Motor neuron (in vitro differentiated cells): ENCODE data around the gene ADGRE3. TPM values are rescaled to one million over a fixed set of nuclear protein-coding genes. Genes with fewer than 3 reads are reported as not detected.
"Not testable (repeated sequence)": the region's sequence is repeated elsewhere in the genome, so short reads cannot be mapped to it uniquely, and the experiment has no call there.

ENCODE experiments used
- ATAC-seq, 8 experiments: fragments of 200-7000 bp; cut with Tn5 transposase; replicated peaks in 6 of 8; 2 replicates each; pipeline ENCODE4 v1.8.0; 2021; ENCODE audit warnings: mild to moderate bottlenecking in 8 of 8, moderate library complexity in 8 of 8
- H3K27ac ChIP-seq, 2 donors: fragments of 250-450 bp; sonication (Bioruptor Pico); 2 replicates each; pipeline ENCODE4 v1.9.0; 2021; ENCODE audit warnings: antibody characterized with exemption in 2 of 2, mild to moderate bottlenecking in 2 of 2, moderate library complexity in 1 of 2
- H3K4me1 ChIP-seq, 2 donors: fragments of 250-450 bp; sonication (Bioruptor Pico); replicated peaks in 1 of 2; 2 replicates each; pipeline ENCODE4 v1.6.1; 2021; ENCODE audit warnings: antibody characterized with exemption in 2 of 2, mild to moderate bottlenecking in 2 of 2, moderate library complexity in 1 of 2
- H3K4me3 ChIP-seq, 5 donors: fragments of 250-450 bp; sonication (Bioruptor Pico); 2 replicates each; pipeline ENCODE4 v1.9.0; 2021; ENCODE audit warnings: antibody characterized with exemption in 5 of 5, mild to moderate bottlenecking in 5 of 5, moderate library complexity in 4 of 5
- WGBS, 10 experiments: fragments of 450-650 bp; shearing (Covaris generic); methylation state at CpG; one replicate each; pipeline ENCODE4 v1.0.0; 2022; 5-methylcytosine and 5-hydroxymethylcytosine counted together
- in situ Hi-C, 9 experiments: fragments of 400-800 bp; cut with MboI; loops; one replicate each; pipeline ENCODE4 v1.15.0; 2021; ENCODE audit warnings: low sequenced_read_pairs in 9 of 9, low pct_unique_long_range_greater_than_20kb in 2 of 9; ENCODE audit not compliant: unreplicated experiment in 9 of 9
- total RNA-seq, 8 experiments: library from RNA; unstranded; fragments of 300-600 nt; gene quantifications; 2 replicates each; pipeline versions ENCODE4 v1.2.3 to v1.2.4, GENCODE V29; 2022

ADGRE3 gene
- total RNA-seq, 8 experiments from 2014 or later: 0.13 TPM; not detected in 7

DNA sequence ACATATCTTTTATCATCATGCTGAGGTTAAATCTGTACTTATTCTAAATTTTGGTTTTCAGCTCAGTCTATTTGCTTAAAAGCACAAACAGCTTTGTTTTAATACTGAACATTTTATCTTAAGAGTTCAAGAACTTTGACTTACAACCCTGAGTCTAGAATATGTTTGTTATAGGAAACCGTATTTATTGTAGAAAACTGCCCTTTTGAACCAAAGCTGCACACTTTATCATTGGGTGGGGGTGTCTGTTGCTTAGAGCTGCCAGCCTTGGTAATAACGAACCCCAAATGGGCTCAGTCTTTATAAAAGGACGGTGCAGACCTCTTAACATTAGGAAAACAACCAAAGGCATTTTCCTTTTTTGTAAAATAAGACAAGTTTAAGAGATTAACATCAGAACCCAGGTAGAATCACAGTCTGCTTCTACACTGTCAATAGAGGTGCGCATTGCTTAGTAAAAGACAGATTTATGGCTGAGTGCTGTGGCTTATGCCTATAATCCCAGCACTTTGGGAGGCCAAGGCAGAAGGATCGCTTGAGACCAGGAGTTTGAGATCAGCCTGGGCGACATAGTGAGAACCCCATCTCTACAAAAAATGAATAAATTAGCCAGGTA, 14.7 kb downstream of the ADGRE3 start:
- no peak overlapping the region for H3K27ac ChIP-seq
- in situ Hi-C loops: no loop called here
- H3K4me3 ChIP-seq: no peak overlapping the region
- WGBS, 10 experiments: 4 to 76% (median 49%) methylated on average over 1 to 6 of the region's 6 CpGs
- H3K4me1 ChIP-seq: no peaks in the 10 kb centered on the region
- no peak for ATAC-seq

- Histone ChIP-seq H3K4me1 (no peaks in the 10 kb centered on the region), H3K4me3 (no peak overlapping the region), H3K27ac (no peak overlapping the region)
- WGBS, 10 experiments: 15 to 100% (median 63%) methylated on average over 1 to 9 of the region's 11 CpGs; no CpG with 5 or more reads in 2 of the 10 experiments
- ATAC-seq: no peak
- in situ Hi-C loops: no loop called here
Observed at GRCh38 chr19:14655726-14656125, 18.9 kb downstream of the ADGRE3 start.

DNA sequence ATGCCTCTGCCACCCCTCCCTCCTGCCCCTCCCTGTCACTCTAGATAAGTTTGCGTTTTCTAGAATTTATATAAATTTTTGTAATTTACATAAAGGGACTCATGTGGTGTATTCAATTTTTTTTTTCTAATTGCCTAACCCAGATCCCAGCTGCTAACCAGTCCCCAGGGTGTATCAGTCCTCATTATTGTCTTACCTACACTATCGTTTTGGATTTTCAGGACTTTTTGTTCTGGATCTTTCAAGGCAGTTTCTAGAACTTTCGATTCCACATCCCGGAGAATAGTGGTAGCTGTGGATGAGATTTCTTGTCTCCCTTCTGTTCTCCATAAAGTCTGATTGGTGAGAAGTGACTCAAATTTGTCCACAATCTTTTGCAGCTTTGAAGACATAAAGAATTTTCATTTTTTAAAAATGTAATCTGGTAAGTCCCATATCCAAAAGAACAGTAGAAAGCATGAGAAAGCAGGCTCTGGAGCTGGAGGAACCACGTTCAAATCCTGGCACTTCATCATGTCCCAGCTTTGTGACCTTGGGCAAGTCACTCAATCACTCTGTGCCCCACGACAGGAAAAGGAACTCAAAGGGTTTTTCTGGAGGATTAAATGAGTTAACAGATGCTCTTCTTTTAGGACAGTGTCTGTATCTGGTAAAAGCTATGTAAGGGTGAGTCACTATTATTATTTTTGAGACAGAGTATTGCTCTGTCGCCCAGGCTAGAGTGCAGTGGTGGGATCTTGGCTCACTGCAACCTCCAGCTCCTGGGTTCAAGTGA, 19.7 kb downstream of the ADGRE3 start:
- Histone ChIP-seq H3K27ac (no peak overlapping the region), H3K4me1 (no peaks in the 10 kb centered on the region), H3K4me3 (no peak overlapping the region)
- in situ Hi-C loops: no loop called here
- WGBS, 10 experiments: 0 to 85% (median 30%) methylated on average over 2 to 7 of the region's 7 CpGs; no CpG with 5 or more reads in 1 of the 10 experiments
- ATAC-seq: no peak

GRCh38 chr19:14650161-14650560, 24.5 kb downstream of the ADGRE3 start:
- Histone ChIP-seq H3K27ac (no peak overlapping the region), H3K4me1 (no peaks in the 10 kb centered on the region), H3K4me3 (no peak overlapping the region)
- in situ Hi-C loops: no loop called here
- WGBS, 10 experiments: 0 to 54% (median 39%) methylated on average over 1 to 2 of the region's 2 CpGs
- ATAC-seq: no peak

DNA sequence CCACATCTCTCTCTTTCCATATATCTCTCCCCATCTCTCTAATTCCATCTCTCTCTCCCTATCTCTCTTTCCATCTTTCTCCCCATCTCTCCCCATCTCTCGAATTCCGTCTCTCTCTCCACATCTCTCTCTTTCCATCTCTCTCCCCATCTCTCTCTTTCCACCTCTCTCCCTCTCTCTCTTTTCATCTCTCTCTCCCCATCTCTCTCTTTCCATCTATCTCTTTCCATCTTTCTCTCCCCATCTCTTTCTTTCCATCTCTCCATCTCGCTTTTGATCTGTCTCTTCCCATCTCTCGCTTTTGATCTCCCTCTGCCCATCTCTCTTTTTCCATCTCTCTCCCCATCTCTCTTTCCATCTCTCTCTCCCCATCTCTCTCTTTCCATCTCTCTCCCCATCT, 25.6 kb downstream of the ADGRE3 start:
- H3K4me3 ChIP-seq: no peak overlapping the region
- ATAC-seq: no peak
- H3K27ac ChIP-seq: no peak overlapping the region
- H3K4me1 ChIP-seq: no peaks in the 10 kb centered on the region
- WGBS, 10 experiments: 2 to 62% (median 29%) methylated on average over 4 of the region's 4 CpGs
- in situ Hi-C loops: no loop called here

DNA sequence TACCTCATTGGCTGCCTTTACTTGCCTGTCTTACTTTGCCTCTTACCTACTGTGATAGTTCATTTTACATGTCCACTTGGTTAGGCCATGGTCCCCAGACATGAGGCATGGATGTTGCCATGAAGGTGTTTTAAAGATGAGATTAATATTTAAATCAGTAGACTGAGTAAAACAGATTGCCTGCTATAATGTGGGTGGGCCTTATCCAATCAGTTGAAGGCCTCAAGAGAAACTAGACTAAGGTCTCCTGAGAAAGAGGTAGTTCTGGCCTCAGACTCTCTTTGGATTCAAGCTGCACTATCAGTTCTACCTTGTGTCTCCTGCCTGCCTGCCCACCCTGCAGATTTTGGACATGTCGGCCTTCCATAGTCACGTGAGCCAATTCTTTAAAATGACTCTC, 26.1 kb downstream of the ADGRE3 start:
- no peak for ATAC-seq
- no peak overlapping the region for H3K4me3 ChIP-seq
- no peaks in the 10 kb centered on the region for H3K4me1 ChIP-seq
- no peak overlapping the region for H3K27ac ChIP-seq
- 15 to 90% (median 72%) methylated on average over 1 to 2 of the region's 2 CpGs for WGBS, 10 experiments
- in situ Hi-C loops: no loop called here

DNA sequence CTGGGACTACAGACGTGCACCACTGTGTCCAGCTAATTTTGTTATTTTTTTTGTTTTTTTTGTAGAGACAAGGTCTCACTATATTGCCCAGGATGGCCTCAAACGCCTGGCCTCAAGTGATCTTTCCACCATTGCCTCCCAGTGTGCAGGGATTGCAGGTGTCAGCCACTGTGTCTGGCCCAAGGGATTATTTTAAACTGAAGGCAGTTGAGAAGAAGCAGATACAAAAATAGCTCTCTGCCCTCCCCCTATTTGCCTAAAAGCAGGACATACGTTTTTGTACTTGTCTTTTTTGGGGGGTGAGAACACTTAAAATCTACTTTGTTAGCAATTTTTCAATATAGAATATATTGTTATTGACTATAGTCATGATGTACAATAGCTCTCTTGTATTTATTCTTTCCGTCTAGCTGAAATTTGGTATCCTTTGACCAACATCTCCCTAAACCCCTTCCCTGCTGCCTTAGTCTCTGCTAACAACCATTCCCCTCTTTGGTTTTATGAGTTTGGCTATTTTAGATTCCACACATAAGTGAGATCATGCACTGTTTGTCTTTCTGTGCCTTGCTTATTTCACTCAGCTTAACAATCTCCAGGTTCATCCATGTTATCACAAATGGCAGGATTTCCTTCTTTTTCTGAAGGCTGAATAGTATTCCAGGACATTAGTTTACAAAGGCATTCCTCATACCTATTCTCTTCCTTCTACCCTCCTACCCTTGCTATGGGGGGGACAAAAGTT, 34.9 kb downstream of the ADGRE3 start:
- ATAC-seq: no peak
- in situ Hi-C loops: no loop called here
- 0 to 70% (median 33%) methylated on average over 1 to 4 of the region's 4 CpGs for WGBS, 10 experiments
- H3K4me1 ChIP-seq: no peaks in the 10 kb centered on the region
- no peak overlapping the region for H3K27ac ChIP-seq
- no peak overlapping the region for H3K4me3 ChIP-seq

DNA sequence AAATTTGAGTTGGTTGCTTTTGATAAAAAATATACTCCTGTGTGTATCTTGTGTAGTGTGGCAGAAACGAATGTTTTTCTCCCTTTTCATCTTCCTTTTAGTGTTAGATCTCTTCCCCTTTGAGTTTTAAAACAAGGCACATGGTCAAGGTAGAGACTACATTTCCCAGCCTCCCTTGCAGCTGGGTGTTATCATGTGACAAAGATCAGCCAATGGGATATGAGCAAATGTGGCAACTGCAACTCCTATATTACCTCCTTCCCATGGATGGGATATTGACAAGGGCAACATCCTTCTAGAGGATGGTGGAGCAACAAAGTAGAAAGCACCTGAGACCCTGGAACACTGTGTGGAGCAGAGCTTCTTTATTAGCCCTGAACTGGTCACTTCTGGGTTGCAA, 42.4 kb downstream of the ADGRE3 start:
- peak in 1 of 8 experiments; percentile 45 for ATAC-seq
- no peaks in the 10 kb centered on the region for H3K4me1 ChIP-seq
- H3K27ac ChIP-seq: no peak overlapping the region
- in situ Hi-C loops: no loop called here
- no peak overlapping the region for H3K4me3 ChIP-seq
- 0 to 14% (median 0%) methylated on average over 1 of the region's 1 CpG; no CpG with 5 or more reads in 3 of the 10 experiments for WGBS, 10 experiments

DNA sequence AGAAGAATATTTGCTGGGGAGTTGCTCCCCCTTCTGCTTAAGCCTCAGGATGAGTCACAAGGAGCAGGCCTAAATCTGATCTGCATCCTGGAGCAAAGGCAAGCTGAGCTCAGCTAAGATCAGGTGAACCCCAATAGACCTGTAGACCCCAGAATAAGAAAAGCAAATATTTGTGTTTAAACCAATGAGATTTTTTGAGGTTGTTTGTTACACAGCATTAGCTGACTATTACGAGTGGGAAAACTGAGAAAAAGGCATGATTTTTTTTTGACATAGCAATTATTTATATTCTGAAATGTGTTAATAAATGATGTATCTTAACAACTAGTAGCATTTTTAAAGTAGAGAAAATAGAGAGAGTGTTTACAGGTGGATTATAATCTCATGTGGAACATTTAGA, 45.1 kb downstream of the ADGRE3 start:
- no peak overlapping the region for H3K27ac ChIP-seq
- in situ Hi-C loops: no loop called here
- ATAC-seq: no peak
- WGBS, 10 experiments: 29 to 83% (median 56%) methylated on average over 1 of the region's 1 CpG; no CpG with 5 or more reads in 1 of the 10 experiments
- H3K4me1 ChIP-seq: no peaks in the 10 kb centered on the region
- H3K4me3 ChIP-seq: no peak overlapping the region

GRCh38 chr19:14624491-14624890, 50.2 kb downstream of the ADGRE3 start:
- ATAC-seq, H3K4me1 ChIP-seq, in situ Hi-C loops, H3K27ac ChIP-seq, H3K4me3 ChIP-seq: not testable (repeated sequence)
- WGBS, 10 experiments: 0 to 83% (median 30%) methylated on average over 1 to 6 of the region's 6 CpGs; no CpG with 5 or more reads in 2 of the 10 experiments

GRCh38 chr19:14619404-14619803, 55.2 kb downstream of the ADGRE3 start:
- in situ Hi-C loops: no loop called here
- no peaks in the 10 kb centered on the region for H3K4me1 ChIP-seq
- no peak for ATAC-seq

GRCh38 chr19:14616407-14616806, 58.2 kb downstream of the ADGRE3 start:
- H3K4me3 ChIP-seq: no peak overlapping the region
- no peak for ATAC-seq
- H3K27ac ChIP-seq: no peak overlapping the region
- in situ Hi-C loops: no loop called here
- no peaks in the 10 kb centered on the region for H3K4me1 ChIP-seq
- WGBS, 10 experiments: 35 to 100% (median 77%) methylated on average over 1 to 3 of the region's 3 CpGs; no CpG with 5 or more reads in 2 of the 10 experiments

More at GRCh38 chr19:14619404-14619803, 55.2 kb downstream of the ADGRE3 start:
- H3K27ac ChIP-seq: no peak overlapping the region
- H3K4me3 ChIP-seq: no peak overlapping the region

GRCh38 chr19:14615623-14616022, 59.0 kb downstream of the ADGRE3 start:
- no peak overlapping the region for H3K4me3 ChIP-seq
- no peak overlapping the region for H3K27ac ChIP-seq
- 0 to 100% (median 91%) methylated on average over 1 to 6 of the region's 8 CpGs; no CpG with 5 or more reads in 2 of the 10 experiments for WGBS, 10 experiments
- in situ Hi-C loops: no loop called here
- ATAC-seq: no peak
- H3K4me1 ChIP-seq: no peaks in the 10 kb centered on the region
